Fibroblast of lung (primary cell): Measurements from ENCODE around the gene OTOG. TPM values are rescaled to one million over a fixed set of nuclear protein-coding genes. Genes with fewer than 3 reads are reported as not detected.

ENCODE experiments used
- DNase-seq, 2 donors: peaks; one replicate each; pipeline versions ENCODE4 v3.0.0 to v3.0.0-alpha.2; 2010; ENCODE audit warnings: low read depth in 2 of 2
- H2AFZ ChIP-seq: 2 replicates; pipeline ENCODE4 v1.5.1; 2012; ENCODE audit warnings: low read length, control low read depth, inconsistent platforms
- H3K27ac ChIP-seq: 2 replicates; pipeline ENCODE4 v1.5.1; 2011; ENCODE audit warnings: low read length, control low read depth; ENCODE audit not compliant: insufficient read depth
- H3K27me3 ChIP-seq: 2 replicates; pipeline ENCODE4 v1.5.1; 2011; ENCODE audit warnings: mild to moderate bottlenecking, low read length; ENCODE audit not compliant: control insufficient read depth, insufficient read depth
- H3K36me3 ChIP-seq: 2 replicates; pipeline ENCODE4 v1.5.1; 2011; ENCODE audit warnings: low read length; ENCODE audit not compliant: control insufficient read depth, insufficient read depth
- H3K4me1 ChIP-seq: 2 replicates; pipeline ENCODE4 v1.5.1; 2011; ENCODE audit warnings: low read length; ENCODE audit not compliant: control insufficient read depth, insufficient read depth; ENCODE audit errors: extremely low read depth
- H3K4me2 ChIP-seq: 2 replicates; pipeline ENCODE4 v1.5.1; 2011; ENCODE audit warnings: low read length, control low read depth; ENCODE audit not compliant: insufficient read depth; ENCODE audit errors: extremely low read depth
- H3K4me3 ChIP-seq, 4 experiments: fragments of 200-600 bp in 1 of 4; sonication (generic) in 1 of 4; replicated peaks in 1 of 4; 2 replicates each; pipeline ENCODE4 v1.5.1; 2011 to 2016; ENCODE audit warnings: low read length in 4 of 4, low read depth in 3 of 4, mild to moderate bottlenecking in 3 of 4, control low read depth in 2 of 4, inconsistent platforms in 1 of 4, mixed read lengths in 1 of 4; ENCODE audit not compliant: insufficient read depth in 1 of 4; ENCODE audit errors: control extremely low read depth in 1 of 4
- H3K79me2 ChIP-seq: 2 replicates; pipeline ENCODE4 v1.5.1; 2012; ENCODE audit warnings: mild to moderate bottlenecking, low read length, inconsistent platforms; ENCODE audit not compliant: control insufficient read depth, insufficient read depth
- H3K9ac ChIP-seq: 2 replicates; pipeline ENCODE4 v1.5.1; 2011; ENCODE audit warnings: mild to moderate bottlenecking, low read length, control low read depth; ENCODE audit not compliant: insufficient read depth
- H3K9me3 ChIP-seq: 2 replicates; pipeline ENCODE4 v1.5.1; 2012; ENCODE audit warnings: low read depth, low read length; ENCODE audit not compliant: control insufficient read depth, insufficient read depth
- H4K20me1 ChIP-seq: 2 replicates; pipeline ENCODE4 v1.5.1; 2011; ENCODE audit warnings: low read length; ENCODE audit not compliant: control insufficient read depth, insufficient read depth; ENCODE audit errors: extremely low read depth
- EZH2 ChIP-seq: IDR thresholded peaks from 2 replicates; pipeline ENCODE4 v1.5.1; 2012; ENCODE audit warnings: low read length, control low read depth, mild to moderate bottlenecking; ENCODE audit errors: missing control alignments
- polyA plus RNA-seq, 2 donors: library from polyadenylated mRNA; depleted of rRNA in 1 of 2; stranded (reverse) in 1 of 2; unstranded in 1 of 2; fragments of >200 nt; gene quantifications; 2 replicates each; pipeline ENCODE4 v1.2.1, GENCODE V29; 2011 to 2012; ENCODE audit warnings: missing spikeins in 1 of 2
- total RNA-seq: library from RNA; depleted of rRNA; stranded (reverse); fragments of >200 nt; gene quantifications from 2 replicates; pipeline ENCODE4 v1.2.1, GENCODE V29; 2014
- TF ChIP-seq, protein P1 (sequence below), 2 donors: IDR thresholded peaks in 1 of 2; conservative IDR thresholded peaks in 1 of 2; 1 replicate in 1 of 2; 2 replicates in 1 of 2; pipeline ENCODE4 v1.5.1; 2011 to 2012; ENCODE audit warnings: low read length in 2 of 2, control low read depth in 1 of 2, inconsistent platforms in 1 of 2, low read depth in 1 of 2, mild to moderate bottlenecking in 1 of 2

OTOG gene
- total and polyA plus RNA-seq, 2 donors (not counting 1 experiment from before 2014, with no cell fraction given), result not detected

DNA sequence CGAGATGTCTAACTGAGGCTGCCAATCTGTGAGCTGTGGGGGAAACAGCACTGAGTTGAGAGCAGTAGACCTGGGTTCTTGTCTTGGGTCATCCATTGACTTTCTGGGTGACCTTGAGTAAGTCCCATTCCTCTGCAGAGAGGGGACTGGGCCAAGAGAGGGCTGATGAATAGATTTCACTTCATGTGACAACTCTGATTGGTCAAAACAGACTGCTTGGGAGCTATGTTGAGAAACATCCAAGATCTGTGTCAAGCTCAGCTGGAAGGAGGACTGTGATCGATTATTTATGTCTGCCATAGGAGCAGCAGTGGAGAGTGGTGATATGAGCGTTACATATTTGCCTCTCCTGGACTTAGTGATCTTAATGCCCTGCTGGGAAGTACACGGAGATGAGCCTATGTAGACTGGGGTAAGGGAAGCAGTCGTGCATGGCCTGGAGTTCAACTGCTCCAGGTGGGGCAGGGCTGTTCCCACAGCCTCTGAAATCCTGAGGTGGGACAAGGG lies 47.7 kb downstream of the OTOG start:
- no peak for TF ChIP-seq EZH2
- TF ChIP-seq, protein P1, sequence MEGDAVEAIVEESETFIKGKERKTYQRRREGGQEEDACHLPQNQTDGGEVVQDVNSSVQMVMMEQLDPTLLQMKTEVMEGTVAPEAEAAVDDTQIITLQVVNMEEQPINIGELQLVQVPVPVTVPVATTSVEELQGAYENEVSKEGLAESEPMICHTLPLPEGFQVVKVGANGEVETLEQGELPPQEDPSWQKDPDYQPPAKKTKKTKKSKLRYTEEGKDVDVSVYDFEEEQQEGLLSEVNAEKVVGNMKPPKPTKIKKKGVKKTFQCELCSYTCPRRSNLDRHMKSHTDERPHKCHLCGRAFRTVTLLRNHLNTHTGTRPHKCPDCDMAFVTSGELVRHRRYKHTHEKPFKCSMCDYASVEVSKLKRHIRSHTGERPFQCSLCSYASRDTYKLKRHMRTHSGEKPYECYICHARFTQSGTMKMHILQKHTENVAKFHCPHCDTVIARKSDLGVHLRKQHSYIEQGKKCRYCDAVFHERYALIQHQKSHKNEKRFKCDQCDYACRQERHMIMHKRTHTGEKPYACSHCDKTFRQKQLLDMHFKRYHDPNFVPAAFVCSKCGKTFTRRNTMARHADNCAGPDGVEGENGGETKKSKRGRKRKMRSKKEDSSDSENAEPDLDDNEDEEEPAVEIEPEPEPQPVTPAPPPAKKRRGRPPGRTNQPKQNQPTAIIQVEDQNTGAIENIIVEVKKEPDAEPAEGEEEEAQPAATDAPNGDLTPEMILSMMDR (conservative IDR thresholded peaks at IDR 0.05 in 1 of 2, IDR thresholded peaks at IDR 0.05 in 1 of 2; ENCODE audit: low read depth in 1 of 2, low read length in 2 of 2), result no peak
- H3K4me3 ChIP-seq, result no peak overlapping the region
- H3K27me3 ChIP-seq, result no peaks in the 10 kb centered on the region
- no peak overlapping the region for H3K4me2 ChIP-seq
- no peaks in the 10 kb centered on the region for H4K20me1 ChIP-seq
- H3K9ac ChIP-seq, result no peak overlapping the region
- no peak for DNase-seq
- no peaks in the 10 kb centered on the region for H3K79me2 ChIP-seq
- H3K36me3 ChIP-seq, result no peaks in the 10 kb centered on the region
- no peak overlapping the region for H3K27ac ChIP-seq
- no peaks in the 10 kb centered on the region for H3K9me3 ChIP-seq
- H3K4me1 ChIP-seq, result no peaks in the 10 kb centered on the region
- H2AFZ ChIP-seq, result no peak overlapping the region

DNA sequence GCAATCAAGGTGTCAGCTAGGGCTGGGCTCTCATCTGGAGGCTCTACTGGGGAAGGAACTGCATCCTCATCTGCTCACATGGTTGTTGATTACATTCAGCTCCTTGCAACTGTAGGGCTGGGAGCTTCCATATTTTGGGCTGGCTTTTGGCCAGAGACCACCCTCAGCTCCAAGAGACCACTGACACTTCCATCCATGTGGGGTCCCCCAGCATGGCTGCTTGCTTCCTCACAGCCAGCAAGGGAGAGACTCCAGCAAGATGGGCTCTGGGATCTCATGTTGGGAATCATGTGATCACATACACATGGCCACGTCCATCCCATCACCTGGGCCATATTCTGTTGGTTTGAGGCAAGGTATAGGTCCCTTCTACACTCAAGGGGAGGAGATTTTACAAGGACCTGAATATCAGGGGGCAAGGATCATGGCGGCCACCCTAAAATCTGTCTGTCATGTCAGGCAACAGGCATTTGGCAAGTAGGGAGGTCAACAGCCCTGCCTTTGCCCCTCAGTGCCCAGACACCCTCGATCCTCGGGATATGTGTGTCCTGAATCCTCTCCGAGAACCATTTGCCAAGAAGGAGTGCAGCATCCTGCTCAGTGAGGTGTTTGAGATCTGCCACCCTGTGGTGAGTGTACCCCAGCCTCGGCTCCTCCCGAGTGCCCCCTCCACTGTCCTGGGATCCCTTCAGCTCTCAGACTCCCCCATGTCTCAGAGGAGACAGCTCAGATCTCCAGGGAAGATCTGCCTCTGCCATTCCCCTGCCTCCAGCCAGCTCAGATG lies 48.7 kb downstream of the OTOG start:
- no peaks in the 10 kb centered on the region for H3K9me3 ChIP-seq
- H3K36me3 ChIP-seq, result no peaks in the 10 kb centered on the region
- H3K4me3 ChIP-seq, result no peak overlapping the region
- H3K27ac ChIP-seq, result no peak overlapping the region
- TF ChIP-seq, protein P1 (conservative IDR thresholded peaks at IDR 0.05 in 1 of 2, IDR thresholded peaks at IDR 0.05 in 1 of 2; ENCODE audit: low read depth in 1 of 2, low read length in 2 of 2), result no peak
- no peak for TF ChIP-seq EZH2
- no peaks in the 10 kb centered on the region for H4K20me1 ChIP-seq
- no peaks in the 10 kb centered on the region for H3K79me2 ChIP-seq
- no peaks in the 10 kb centered on the region for H3K4me1 ChIP-seq
- H2AFZ ChIP-seq, result no peak overlapping the region
- no peak overlapping the region for H3K9ac ChIP-seq
- H3K27me3 ChIP-seq, result no peaks in the 10 kb centered on the region
- DNase-seq, result no peak
- H3K4me2 ChIP-seq, result no peak overlapping the region

DNA sequence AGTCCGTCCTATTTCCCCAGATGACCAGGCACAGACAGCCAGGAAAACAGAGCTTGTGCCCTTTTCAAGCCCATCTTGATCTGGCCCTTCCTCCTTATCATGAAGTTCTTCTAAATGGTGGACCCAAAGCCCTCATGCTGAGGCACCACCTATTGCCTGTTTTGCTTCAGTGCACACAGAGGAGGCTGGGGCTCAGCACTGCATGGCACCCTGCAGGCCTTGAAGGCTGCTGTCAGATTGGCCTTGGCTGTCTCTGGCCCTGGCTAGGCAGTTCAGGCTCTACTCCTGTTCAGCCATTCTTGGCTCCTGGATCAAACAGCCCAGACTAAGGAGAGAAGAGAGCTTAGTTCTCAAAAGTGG lies 49.2 kb downstream of the OTOG start:
- no peak overlapping the region for H3K27ac ChIP-seq
- no peaks in the 10 kb centered on the region for H3K36me3 ChIP-seq
- no peaks in the 10 kb centered on the region for H4K20me1 ChIP-seq
- no peaks in the 10 kb centered on the region for H3K4me1 ChIP-seq
- no peaks in the 10 kb centered on the region for H3K79me2 ChIP-seq
- no peak overlapping the region for H3K4me2 ChIP-seq
- no peaks in the 10 kb centered on the region for H3K27me3 ChIP-seq
- H3K9me3 ChIP-seq, result no peaks in the 10 kb centered on the region
- DNase-seq, result no peak
- no peak overlapping the region for H3K9ac ChIP-seq
- TF ChIP-seq, protein P1 (conservative IDR thresholded peaks at IDR 0.05 in 1 of 2, IDR thresholded peaks at IDR 0.05 in 1 of 2; ENCODE audit: low read depth in 1 of 2, low read length in 2 of 2), result no peak
- TF ChIP-seq EZH2, result no peak
- H3K4me3 ChIP-seq, result no peak overlapping the region
- H2AFZ ChIP-seq, result no peak overlapping the region
